Measurements from ENCODE around the gene MMP23B.
"Not testable (repeated sequence)": the region's sequence is repeated elsewhere in the genome, so short reads cannot be mapped to it uniquely, and the experiment has no call there.

MMP23B gene

GRCh38 chr1:1631782-1632420 lies at the start of gene MMP23B:
Gene MMP23B (plus strand): TSS chr1:1632173. CDS start chr1:1632219, 46 bp downstream.
- no peak for DNase-seq (ENCODE audit: low read depth)
- H3K4me3 ChIP-seq (ENCODE audit: low read depth, low read length): no peak within 1 kb of the TSS
- in situ Hi-C loops (cut with HindIII; ENCODE audit: low sequenced_read_pairs): no loop called here
- TF ChIP-seq CTCF (IDR thresholded peaks at IDR 0.05; ENCODE audit: low read depth, low read length, missing control alignments): no peak

- no peak overlapping the region for H3K4me3 ChIP-seq (ENCODE audit: low read depth, low read length)
- DNase-seq (ENCODE audit: low read depth): no peak
- in situ Hi-C loops (cut with HindIII; ENCODE audit: low sequenced_read_pairs): no loop called here
- no peak for TF ChIP-seq CTCF (IDR thresholded peaks at IDR 0.05; ENCODE audit: low read depth, low read length, missing control alignments)
Measured at GRCh38 chr1:1582585-1583346, 49.2 kb upstream of the MMP23B start.

GRCh38 chr1:1583347-1584010 lies 48.5 kb upstream of the MMP23B start:
- no peak overlapping the region for H3K4me3 ChIP-seq (ENCODE audit: low read depth, low read length)
- in situ Hi-C loops (cut with HindIII; ENCODE audit: low sequenced_read_pairs): no loop called here
- no peak for DNase-seq (ENCODE audit: low read depth)
- TF ChIP-seq CTCF (IDR thresholded peaks at IDR 0.05; ENCODE audit: low read depth, low read length, missing control alignments): no peak

- in situ Hi-C loops (cut with HindIII; ENCODE audit: low sequenced_read_pairs): no loop called here
- DNase-seq (ENCODE audit: low read depth): no peak
- H3K4me3 ChIP-seq (ENCODE audit: low read depth, low read length): no peak overlapping the region
- no peak for TF ChIP-seq CTCF (IDR thresholded peaks at IDR 0.05; ENCODE audit: low read depth, low read length, missing control alignments)
Measured at GRCh38 chr1:1591452-1591851, 40.5 kb upstream of the MMP23B start.

- no peak for TF ChIP-seq CTCF (IDR thresholded peaks at IDR 0.05; ENCODE audit: low read depth, low read length, missing control alignments)
- in situ Hi-C loops (cut with HindIII; ENCODE audit: low sequenced_read_pairs): no loop called here
- no peak overlapping the region for H3K4me3 ChIP-seq (ENCODE audit: low read depth, low read length)
- DNase-seq (ENCODE audit: low read depth): no peak
Measured at GRCh38 chr1:1593834-1594601, 38.0 kb upstream of the MMP23B start.

- in situ Hi-C loops (cut with HindIII; ENCODE audit: low sequenced_read_pairs): no loop called here
- TF ChIP-seq CTCF (IDR thresholded peaks at IDR 0.05; ENCODE audit: low read depth, low read length, missing control alignments): no peak
- DNase-seq (ENCODE audit: low read depth): no peak
- no peak overlapping the region for H3K4me3 ChIP-seq (ENCODE audit: low read depth, low read length)
Measured at GRCh38 chr1:1594602-1595260, 37.2 kb upstream of the MMP23B start.

- DNase-seq (ENCODE audit: low read depth); H3K4me3 ChIP-seq (ENCODE audit: low read depth, low read length); in situ Hi-C loops (cut with HindIII; ENCODE audit: low sequenced_read_pairs): not testable (repeated sequence)
Measured at GRCh38 chr1:1595341-1595740, 36.6 kb upstream of the MMP23B start.

Measured in astrocyte of the cerebellum (primary cell).